ENCODE measurements around the gene IFNL3.

Gene IFNL3

GRCh38 chr19:39193803-39194202, 51.0 kb downstream of the IFNL3 start:
- no peak for DNase-seq (ENCODE audit: low read depth in 2 of 2)
